ENCODE results near the gene TMEFF1.
"Not testable (repeated sequence)": the region's sequence is repeated elsewhere in the genome, so short reads cannot be mapped to it uniquely, and the experiment has no call there.

The TMEFF1 gene

GRCh38 chr9:100472788-100473275 is at the start of gene TMEFF1:
TMEFF1 (plus strand) TSS chr9:100473149; CDS start chr9:100473545, 396 bp downstream.
- DNase-seq = no peak

GRCh38 chr9:100425758-100426157 is 47.2 kb upstream of the TMEFF1 start:
- no peak for DNase-seq

- DNase-seq = no peak
Measured at GRCh38 chr9:100426189-100426529, 46.8 kb upstream of the TMEFF1 start.

- DNase-seq = peak; percentile 74
Measured at GRCh38 chr9:100426530-100427365, 46.2 kb upstream of the TMEFF1 start, which contains the start of gene MSANTD3. MSANTD3 (plus strand) TSS chr9:100427143; CDS start chr9:100441939, 14,796 bp downstream.

GRCh38 chr9:100427366-100428263 is 45.3 kb upstream of the TMEFF1 start:
- peak; percentile 41 for DNase-seq

GRCh38 chr9:100428871-100429654 is 43.9 kb upstream of the TMEFF1 start:
- peak; percentile 96 for DNase-seq

- DNase-seq = no peak
Measured at GRCh38 chr9:100430286-100430940, 42.5 kb upstream of the TMEFF1 start.

- no peak for DNase-seq
Measured at GRCh38 chr9:100431886-100432285, 41.1 kb upstream of the TMEFF1 start.

- DNase-seq = no peak
Measured at GRCh38 chr9:100432736-100433135, 40.2 kb upstream of the TMEFF1 start.

- DNase-seq = no peak
Measured at GRCh38 chr9:100436571-100436970, 36.4 kb upstream of the TMEFF1 start.

- DNase-seq = peak; percentile 84
Measured at GRCh38 chr9:100437860-100438805, 34.8 kb upstream of the TMEFF1 start.

- DNase-seq = no peak
Measured at GRCh38 chr9:100440071-100440470, 32.9 kb upstream of the TMEFF1 start.

GRCh38 chr9:100440487-100440886 is 32.5 kb upstream of the TMEFF1 start:
- DNase-seq = not testable (repeated sequence)

GRCh38 chr9:100441911-100442361 is 31.0 kb upstream of the TMEFF1 start:
- no peak for DNase-seq

- DNase-seq = no peak
Measured at GRCh38 chr9:100443781-100444768, 28.9 kb upstream of the TMEFF1 start.

- DNase-seq = no peak
Measured at GRCh38 chr9:100445161-100445902, 27.6 kb upstream of the TMEFF1 start.

GRCh38 chr9:100445903-100446549 is 26.9 kb upstream of the TMEFF1 start:
- DNase-seq = no peak

GRCh38 chr9:100447041-100447440 is 25.9 kb upstream of the TMEFF1 start:
- no peak for DNase-seq

Measured in suppressor macrophage treated with lipopolysaccharide for 4 hours (primary cell).